GM12865 (cell line): Measurements from ENCODE around the gene GPR108.

ENCODE experiments used
- DNase-seq: peaks from one replicate; pipeline ENCODE4 v3.0.0; 2010; ENCODE audit warnings: low read depth
- H3K4me3 ChIP-seq: 2 replicates; pipeline ENCODE4 v1.5.1; 2011; ENCODE audit warnings: mild to moderate bottlenecking, low read depth, low read length, control low read depth
- CTCF ChIP-seq: IDR thresholded peaks from 2 replicates; pipeline ENCODE4 v1.5.1; 2011; ENCODE audit warnings: low read length, control low read depth, low read depth, inconsistent platforms; ENCODE audit not compliant: insufficient read depth; ENCODE audit errors: missing control alignments

GPR108 gene

DNA sequence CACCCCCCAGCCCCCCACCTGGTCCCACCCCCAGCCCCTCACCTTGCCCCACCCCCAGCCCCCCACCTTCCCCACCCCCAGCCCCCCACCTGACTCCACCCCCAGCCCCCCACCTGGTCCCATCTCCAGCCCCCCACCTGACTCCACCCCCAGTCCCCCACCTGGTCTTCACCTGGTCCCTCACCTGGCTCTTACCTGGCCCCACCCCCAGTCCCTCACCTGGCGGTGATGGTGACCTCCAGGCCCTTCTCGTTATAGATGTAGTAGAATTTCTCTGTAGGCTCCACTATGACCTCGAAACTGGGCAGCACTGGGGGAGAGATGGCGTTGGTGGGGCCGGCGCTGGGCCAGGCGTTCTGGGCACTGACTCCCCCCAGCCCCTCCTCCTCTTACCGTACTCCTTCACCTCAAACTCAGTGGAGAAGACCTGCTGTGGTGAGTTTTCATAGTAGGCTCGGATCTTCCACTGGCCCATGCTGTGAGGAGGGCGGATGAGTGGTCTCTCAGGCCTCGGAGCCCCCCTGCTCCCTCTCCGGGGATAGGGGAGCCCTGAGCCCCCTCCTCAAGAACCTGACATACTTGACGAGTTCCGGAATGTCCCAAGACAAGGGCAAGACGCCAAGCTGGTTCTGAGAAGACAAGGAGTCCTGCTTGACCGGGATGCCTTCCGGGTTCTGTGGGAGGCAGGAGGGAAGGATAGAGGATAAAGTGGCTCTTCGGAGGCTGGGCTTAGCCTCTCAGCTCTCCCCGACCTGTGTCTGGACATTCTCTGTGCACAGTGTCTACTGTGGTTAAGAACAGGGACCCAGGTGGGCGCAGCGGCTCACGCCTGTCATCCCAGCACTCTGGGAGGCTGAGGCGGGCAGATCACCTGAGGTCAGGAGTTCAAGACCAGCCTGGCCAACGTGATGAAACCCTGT, 23.3 kb downstream of the GPR108 start:
- no peak for TF ChIP-seq CTCF
- no peak overlapping the region for H3K4me3 ChIP-seq
- no peak for DNase-seq

DNA sequence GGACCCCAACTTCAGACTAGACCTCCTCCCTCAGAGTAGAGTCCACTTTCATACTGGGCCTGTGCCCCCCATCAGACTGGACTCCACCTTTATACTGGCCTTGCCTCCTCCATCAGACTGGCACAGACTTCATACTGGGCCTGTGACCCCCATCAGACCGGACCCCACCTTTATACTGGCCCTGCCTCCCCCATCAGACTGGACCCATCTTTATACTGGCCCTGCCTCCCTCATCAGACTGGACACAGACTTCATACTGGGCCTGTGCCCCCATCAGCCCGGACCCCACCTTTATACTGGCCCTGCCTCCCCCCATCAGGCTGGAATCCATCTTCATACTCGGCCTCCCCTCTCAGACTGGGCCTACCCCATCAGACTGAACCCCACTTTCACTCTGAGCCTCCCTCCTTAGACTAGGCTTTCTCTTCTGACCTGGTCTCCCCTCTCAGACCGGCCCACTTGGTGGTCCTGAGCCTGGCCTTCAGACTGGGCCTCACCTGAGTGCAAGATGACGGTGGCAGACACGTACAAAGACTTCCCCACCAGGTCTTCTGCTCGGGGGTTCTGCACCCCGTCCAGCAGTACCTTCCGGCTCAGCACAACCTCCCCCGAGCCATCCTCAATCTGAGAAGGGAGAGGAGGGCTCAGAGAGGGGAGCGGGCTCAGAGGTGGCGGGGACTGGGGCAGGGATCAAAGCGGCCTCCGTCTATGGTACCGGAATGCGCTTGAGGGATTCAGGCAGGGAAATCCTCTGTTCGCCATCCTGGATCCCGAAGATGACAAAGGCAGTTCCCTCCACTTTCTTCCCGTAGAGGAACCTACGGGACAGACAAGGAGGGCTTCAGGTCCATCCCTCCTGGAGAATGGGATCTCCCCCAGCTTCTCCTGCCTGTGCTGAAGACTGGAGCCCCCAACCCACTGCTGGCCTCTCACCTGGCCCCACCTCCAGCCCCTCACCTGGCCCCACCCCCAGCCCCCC, 24.4 kb downstream of the GPR108 start:
- H3K4me3 ChIP-seq = no peak overlapping the region
- TF ChIP-seq CTCF = no peak
- DNase-seq = no peak

- no peak for TF ChIP-seq CTCF
- no peak for DNase-seq
These were observed 25.1 kb downstream of the GPR108 start for GRCh38 chr19:6712231-6712630.

DNA sequence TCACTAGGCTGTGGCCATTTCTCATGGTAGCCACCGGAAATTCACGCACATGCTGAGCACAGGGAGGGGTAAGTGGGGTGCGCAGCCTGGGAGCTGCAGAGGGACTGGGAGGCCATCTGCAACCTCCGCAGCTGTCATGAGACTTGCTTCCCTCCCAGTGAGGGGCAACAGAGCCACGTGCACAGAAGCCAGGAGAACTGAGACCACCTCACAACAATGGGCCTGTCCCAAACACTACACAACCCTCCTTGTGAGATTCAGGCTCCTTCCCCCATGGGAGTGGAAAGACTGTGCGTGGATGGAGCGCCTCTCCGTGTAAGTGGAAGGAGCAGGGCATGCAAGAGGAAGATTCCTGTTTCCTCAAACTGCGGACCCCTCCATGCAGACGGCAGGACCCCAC, 25.8 kb downstream of the GPR108 start:
- TF ChIP-seq CTCF = no peak
- H3K4me3 ChIP-seq = no peak overlapping the region
- DNase-seq = no peak

More at GRCh38 chr19:6712231-6712630, 25.1 kb downstream of the GPR108 start:
- no peak overlapping the region for H3K4me3 ChIP-seq

GRCh38 chr19:6711078-6711361, 26.4 kb downstream of the GPR108 start:
- TF ChIP-seq CTCF = no peak
- no peak overlapping the region for H3K4me3 ChIP-seq
- DNase-seq = no peak

- H3K4me3 ChIP-seq = no peak overlapping the region
- DNase-seq = no peak
- TF ChIP-seq CTCF = no peak
These were observed 26.9 kb downstream of the GPR108 start for GRCh38 chr19:6710273-6711077.
